GM12873 (cell line): Measurements from ENCODE around the gene LSS.

Experiments
- CTCF ChIP-seq: IDR thresholded peaks from 2 replicates; pipeline ENCODE4 v1.5.1; 2012; ENCODE audit warnings: low read depth, mild to moderate bottlenecking, moderate library complexity, low read length, control low read depth; ENCODE audit not compliant: insufficient read depth; ENCODE audit errors: missing control alignments

Gene LSS

DNA sequence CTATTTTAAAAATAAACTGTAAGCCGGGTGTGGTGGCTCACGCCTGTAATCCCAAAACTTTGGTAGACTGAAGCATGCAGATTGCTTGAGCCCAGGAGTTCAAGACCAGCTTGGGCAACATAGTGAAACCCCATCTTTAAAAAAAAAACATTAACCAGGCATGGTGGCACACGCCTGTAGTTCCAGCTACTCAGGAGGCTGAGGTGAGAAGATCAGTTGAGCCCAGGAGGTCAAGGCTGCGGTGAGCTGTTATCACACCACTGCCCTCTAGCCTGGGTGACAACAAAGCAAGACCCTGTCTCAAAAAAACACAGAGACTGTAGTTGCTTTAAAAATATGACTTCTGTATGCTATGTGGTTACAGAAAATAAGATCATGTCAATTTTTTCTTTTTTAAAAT, 24.3 kb upstream of the LSS start:
- no peak for TF ChIP-seq CTCF

- TF ChIP-seq CTCF, result no peak
These were observed 21.7 kb upstream of the LSS start for GRCh38 chr21:46250146-46250725.

DNA sequence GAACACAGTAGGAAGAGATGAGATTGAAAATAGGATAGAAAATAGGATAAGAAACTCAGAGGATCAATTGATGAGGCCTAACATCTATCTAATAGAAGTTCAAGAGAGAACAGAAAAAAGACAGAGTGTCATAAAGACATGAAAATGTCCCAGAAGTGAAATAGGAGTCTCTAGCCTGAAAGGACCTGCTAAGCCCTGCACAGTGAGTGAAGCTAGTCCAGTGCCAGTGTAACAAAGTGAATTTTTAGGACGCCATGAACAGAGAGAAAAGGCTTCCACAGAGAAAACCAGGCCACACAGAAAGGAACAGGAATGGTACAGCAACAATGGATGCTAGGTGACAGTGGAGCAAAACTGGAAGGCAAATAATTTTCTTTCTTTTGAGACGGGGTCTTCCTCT, 20.3 kb upstream of the LSS start:
- TF ChIP-seq CTCF, result no peak

- TF ChIP-seq CTCF, result no peak
These were observed 19.8 kb upstream of the LSS start for GRCh38 chr21:46248422-46248782.

GRCh38 chr21:46247699-46248421, 19.3 kb upstream of the LSS start:
- peak; percentile 5 for TF ChIP-seq CTCF

DNA sequence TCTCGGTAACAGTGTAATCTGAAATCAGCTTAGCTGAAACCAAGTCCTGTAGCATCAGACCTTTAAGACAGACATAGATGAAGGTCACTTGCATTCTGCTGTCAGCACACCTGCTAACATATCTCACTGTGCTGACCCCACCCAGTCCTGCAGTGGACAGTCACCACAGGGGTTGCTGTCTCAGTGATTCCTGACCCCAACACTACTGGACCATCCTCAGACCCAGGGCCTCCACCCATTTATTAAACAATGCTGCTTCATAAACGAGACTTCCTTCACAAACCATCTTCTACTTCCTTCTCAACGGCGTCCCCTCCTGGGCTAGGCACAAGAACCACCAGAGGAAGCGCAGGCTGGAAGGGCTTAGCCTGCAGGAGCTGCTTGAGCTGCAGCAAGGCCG, 17.8 kb upstream of the LSS start:
- no peak for TF ChIP-seq CTCF

DNA sequence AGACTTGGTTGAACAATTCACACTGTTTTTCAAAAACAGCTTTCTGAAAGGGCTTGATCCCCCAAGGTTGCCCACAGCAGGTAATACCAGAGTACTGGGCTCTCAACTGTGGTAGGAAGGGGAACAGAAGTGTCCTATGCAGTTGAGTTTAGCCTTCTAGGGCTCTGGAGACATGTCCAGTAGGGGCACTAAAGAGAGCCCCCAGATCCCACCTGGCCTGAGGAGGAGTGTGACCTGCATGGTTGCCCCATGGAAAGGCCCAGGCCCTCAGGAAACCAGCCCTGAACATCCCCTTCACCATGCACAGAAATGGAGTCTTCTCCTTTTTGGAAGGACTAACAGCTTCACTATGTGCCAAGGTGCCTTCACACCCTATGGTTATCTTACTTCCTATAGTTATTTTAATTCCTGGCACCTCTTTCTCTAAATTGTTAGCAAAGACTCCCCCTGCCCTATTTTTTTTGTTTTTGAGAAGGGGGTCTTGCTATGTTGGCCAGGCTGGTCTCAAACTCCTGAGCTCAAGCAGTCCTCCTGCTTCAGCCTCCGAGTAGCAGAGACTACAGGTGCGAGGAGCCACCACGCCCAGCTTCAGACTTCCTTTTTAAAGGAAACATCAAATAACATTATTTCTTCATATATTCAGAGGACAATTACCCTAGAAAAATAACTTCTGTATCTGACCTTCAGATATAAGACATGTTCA, 16.8 kb upstream of the LSS start:
- TF ChIP-seq CTCF, result no peak
